Adipocyte (in vitro differentiated cells): ENCODE data around the gene CCDC136.

Experiments used
- DNase-seq: peaks from one replicate; pipeline ENCODE4 v3.0.0-alpha.2; 2015; ENCODE audit warnings: low read depth
- H3K27me3 ChIP-seq: replicated peaks from 2 replicates; pipeline ENCODE4 v1.7.0; 2013; ENCODE audit warnings: mild to moderate bottlenecking, low read length, moderate library complexity; ENCODE audit not compliant: control insufficient read depth, insufficient read depth
- H3K36me3 ChIP-seq: 2 replicates; pipeline ENCODE4 v1.7.0; 2013; ENCODE audit warnings: low read length, mild to moderate bottlenecking, moderate library complexity; ENCODE audit not compliant: control insufficient read depth, insufficient read depth, severe bottlenecking
- H3K4me1 ChIP-seq: 2 replicates; pipeline ENCODE4 v1.7.0; 2013; ENCODE audit warnings: mild to moderate bottlenecking, low read length, moderate library complexity; ENCODE audit not compliant: control insufficient read depth, insufficient read depth
- H3K4me3 ChIP-seq: 2 replicates; pipeline ENCODE4 v1.7.0; 2013; ENCODE audit warnings: mild to moderate bottlenecking, low read length, moderate library complexity
- H3K9ac ChIP-seq: 2 replicates; pipeline ENCODE4 v1.7.0; 2013; ENCODE audit warnings: mild to moderate bottlenecking, low read length, moderate library complexity
- H3K9me3 ChIP-seq: 2 replicates; pipeline ENCODE4 v1.7.0; 2013; ENCODE audit warnings: mild to moderate bottlenecking, low read length, moderate library complexity; ENCODE audit not compliant: control insufficient read depth

The CCDC136 gene

GRCh38 chr7:128778946-128779345, 12.8 kb upstream of the CCDC136 start:
- no peak for DNase-seq
- Histone ChIP-seq H3K4me1 (peaks cover 25% of the 10 kb centered on the region), H3K9ac (no peak overlapping the region), H3K4me3 (no peak overlapping the region), H3K9me3 (peaks cover 12% of the 10 kb centered on the region), H3K27me3 (no peaks in the 10 kb centered on the region), H3K36me3 (peaks cover 11% of the 10 kb centered on the region)

DNA sequence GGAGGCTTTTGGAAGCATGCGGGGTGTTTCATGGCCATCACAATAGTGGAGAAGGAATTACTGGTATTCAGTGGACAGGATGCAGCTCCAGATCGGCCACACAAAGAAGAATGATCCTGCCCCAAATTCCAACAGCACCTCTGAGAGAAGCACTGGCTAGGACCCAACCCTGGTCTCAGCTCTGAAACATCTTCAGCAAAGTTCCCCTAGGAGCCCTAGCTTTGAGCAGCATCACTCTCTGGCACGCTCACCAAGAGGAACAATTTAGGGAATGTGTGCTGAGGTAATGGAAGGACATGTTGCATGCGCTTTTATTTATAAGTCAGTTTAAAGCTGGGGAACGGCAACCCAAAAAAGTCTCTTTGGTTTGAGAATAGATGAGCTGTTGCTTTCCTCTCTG, 10.6 kb upstream of the CCDC136 start:
- Histone ChIP-seq H3K9me3 (peaks cover 12% of the 10 kb centered on the region), H3K9ac (peak overlapping the region; percentile 68), H3K27me3 (no peaks in the 10 kb centered on the region), H3K4me3 (peak overlapping the region; percentile 39), H3K4me1 (peaks cover 25% of the 10 kb centered on the region), H3K36me3 (no peaks in the 10 kb centered on the region)
- DNase-seq = peak; percentile 40

GRCh38 chr7:128781851-128782250, 9.9 kb upstream of the CCDC136 start:
- H3K36me3 ChIP-seq = no peaks in the 10 kb centered on the region
- H3K9ac ChIP-seq = peak overlapping the region; percentile 68
- peaks cover 12% of the 10 kb centered on the region for H3K9me3 ChIP-seq
- no peak for DNase-seq
- H3K4me1 ChIP-seq = peaks cover 25% of the 10 kb centered on the region
- no peaks in the 10 kb centered on the region for H3K27me3 ChIP-seq
- peak overlapping the region; percentile 39 for H3K4me3 ChIP-seq

GRCh38 chr7:128783143-128783861, 8.5 kb upstream of the CCDC136 start:
- Histone ChIP-seq H3K36me3 (no peaks in the 10 kb centered on the region), H3K4me3 (peak overlapping the region; percentile 59), H3K27me3 (no peaks in the 10 kb centered on the region), H3K4me1 (peaks cover 25% of the 10 kb centered on the region), H3K9me3 (peaks cover 4% of the 10 kb centered on the region), H3K9ac (peak overlapping the region; percentile 68)
- peak; percentile 87 for DNase-seq

- Histone ChIP-seq H3K36me3 (no peaks in the 10 kb centered on the region), H3K9me3 (no peaks in the 10 kb centered on the region), H3K4me1 (peaks cover 22% of the 10 kb centered on the region), H3K9ac (no peak overlapping the region), H3K27me3 (no peaks in the 10 kb centered on the region), H3K4me3 (no peak overlapping the region)
- DNase-seq = no peak
These were observed 6.0 kb upstream of the CCDC136 start for GRCh38 chr7:128785738-128786137.

GRCh38 chr7:128788446-128789412, 3.0 kb upstream of the CCDC136 start:
- no peaks in the 10 kb centered on the region for H3K36me3 ChIP-seq
- H3K9me3 ChIP-seq = no peaks in the 10 kb centered on the region
- no peak overlapping the region for H3K9ac ChIP-seq
- peaks cover 8% of the 10 kb centered on the region for H3K4me1 ChIP-seq
- no peak for DNase-seq
- no peaks in the 10 kb centered on the region for H3K27me3 ChIP-seq
- H3K4me3 ChIP-seq = no peak overlapping the region

GRCh38 chr7:128790315-128791041, 1.3 kb upstream of the CCDC136 start:
- no peaks in the 10 kb centered on the region for H3K27me3 ChIP-seq
- H3K9ac ChIP-seq = peak overlapping the region; percentile 85
- no peaks in the 10 kb centered on the region for H3K9me3 ChIP-seq
- H3K36me3 ChIP-seq = no peaks in the 10 kb centered on the region
- H3K4me3 ChIP-seq = peak overlapping the region; percentile 88
- H3K4me1 ChIP-seq = peaks cover 8% of the 10 kb centered on the region
- no peak for DNase-seq

DNA sequence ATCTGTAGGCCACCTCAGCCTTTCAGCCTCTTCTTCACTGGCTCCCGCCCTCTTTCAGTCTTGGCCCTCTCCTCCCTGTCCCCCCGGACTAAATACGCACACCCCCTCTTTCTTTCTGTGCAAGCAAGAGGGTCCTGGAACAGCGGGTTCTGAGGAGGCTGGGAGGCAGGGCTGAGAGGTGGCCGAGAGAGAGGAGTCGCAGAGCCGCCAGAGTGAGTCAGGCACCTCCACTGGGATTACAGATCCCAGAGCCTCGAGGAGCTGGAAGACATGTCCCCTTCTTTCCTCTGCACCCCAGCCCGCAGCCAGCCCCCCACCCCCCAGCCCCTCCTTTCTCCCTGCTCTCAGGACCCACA, 182 bp downstream of the CCDC136 start:
- Histone ChIP-seq H3K4me3 (peak overlapping the region; percentile 88), H3K9ac (peak overlapping the region; percentile 86), H3K27me3 (no peaks in the 10 kb centered on the region), H3K4me1 (peaks cover 11% of the 10 kb centered on the region), H3K9me3 (no peaks in the 10 kb centered on the region), H3K36me3 (no peaks in the 10 kb centered on the region)
- peak; percentile 38 for DNase-seq

- DNase-seq = no peak
- no peaks in the 10 kb centered on the region for H3K9me3 ChIP-seq
These were observed 858 bp downstream of the CCDC136 start for GRCh38 chr7:128792471-128793180.

DNA sequence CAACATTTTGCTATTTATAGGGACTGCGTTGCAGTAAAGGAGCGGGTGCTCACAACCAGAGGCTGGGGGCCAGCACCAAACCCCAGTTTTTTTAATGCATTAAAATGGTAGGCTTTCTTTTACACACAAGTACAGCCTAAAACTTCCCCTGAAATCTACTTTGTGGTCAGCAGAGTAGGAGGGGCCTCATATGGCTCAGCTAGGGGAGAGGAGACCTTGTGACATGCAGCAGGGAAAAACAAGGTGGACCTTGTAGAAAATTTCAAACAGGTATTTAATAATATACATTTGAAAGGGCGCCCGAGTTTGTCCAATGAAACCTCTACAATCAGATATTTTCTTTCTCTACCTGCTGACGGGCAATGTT, 1.4 kb downstream of the CCDC136 start:
- Histone ChIP-seq H3K9me3 (no peaks in the 10 kb centered on the region), H3K27me3 (no peaks in the 10 kb centered on the region), H3K4me1 (peaks cover 11% of the 10 kb centered on the region), H3K9ac (no peak overlapping the region), H3K4me3 (no peak overlapping the region), H3K36me3 (no peaks in the 10 kb centered on the region)
- no peak for DNase-seq

More at GRCh38 chr7:128792471-128793180, 858 bp downstream of the CCDC136 start:
- Histone ChIP-seq H3K4me3 (peak overlapping the region; percentile 88), H3K36me3 (no peaks in the 10 kb centered on the region), H3K4me1 (peaks cover 11% of the 10 kb centered on the region), H3K27me3 (no peaks in the 10 kb centered on the region), H3K9ac (peak overlapping the region; percentile 60)
